Erythroblast (primary cell): ENCODE results near the gene RAMACL.

ENCODE experiments used
- GATA1 ChIP-seq: IDR thresholded peaks from 2 replicates; pipeline ENCODE4 v1.6.1; 2011; ENCODE audit warnings: low read depth, mild to moderate bottlenecking, control low read depth, low read length, moderate library complexity
- POLR2A ChIP-seq: IDR thresholded peaks from 2 replicates; pipeline ENCODE4 v1.6.1; 2011; ENCODE audit warnings: mild to moderate bottlenecking, low read length

DNA sequence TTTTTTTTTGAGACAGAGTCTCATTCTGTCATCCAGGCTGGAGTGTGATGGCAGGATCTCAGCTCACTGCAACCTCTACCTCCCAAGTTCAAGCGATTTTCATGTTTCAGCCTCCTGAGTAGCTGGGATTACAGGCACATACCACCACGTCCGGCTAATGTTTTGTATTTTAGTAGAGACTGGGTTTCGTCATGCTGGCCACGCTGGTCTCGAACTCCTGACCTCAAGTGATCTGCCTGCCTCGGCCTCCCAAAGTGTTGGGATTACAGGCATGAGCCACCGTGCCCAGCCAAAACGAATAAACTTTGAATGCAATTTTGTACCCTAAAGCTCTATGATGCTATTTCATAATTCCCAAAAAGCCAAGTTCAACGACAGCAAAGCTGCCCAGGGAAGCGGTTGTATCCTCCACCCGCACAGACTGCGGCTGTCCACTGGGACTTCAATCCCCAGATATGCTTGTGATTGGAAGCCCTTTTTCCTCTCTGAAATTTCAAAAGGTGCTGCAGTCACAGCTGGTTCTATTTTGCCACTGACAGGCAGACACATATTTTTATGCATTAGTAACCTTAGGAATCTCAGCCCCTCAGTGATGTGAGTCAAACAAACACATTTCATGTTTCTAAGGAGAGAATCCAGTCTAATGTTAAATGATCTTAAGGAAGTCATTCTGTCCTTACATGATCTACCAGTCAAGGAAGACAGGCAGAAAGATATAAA is 8.7 kb upstream of the RAMACL start:
- TF ChIP-seq POLR2A (no peak), GATA1 (no peak)
